Heart left ventricle (tissue), 13 donors: ENCODE data around the gene KIF26B.

ENCODE experiments used
- POLR2A ChIP-seq, 2 donors: fragments of 450-650 bp; IDR thresholded peaks; one replicate each; pipeline ENCODE4 v1.6.1; 2017; ENCODE audit warnings: antibody characterized with exemption in 2 of 2, mild to moderate bottlenecking in 2 of 2, moderate library complexity in 2 of 2
- TF ChIP-seq, protein P1 (sequence below), 12 donors: fragments of 200-600 bp; sonication (generic) in 4 of 12; IDR thresholded peaks; one replicate each; pipeline versions ENCODE4 v1.5.0 to v1.8.0; 2018 to 2022; ENCODE audit warnings: antibody characterized with exemption in 12 of 12, mild to moderate bottlenecking in 5 of 12
- donor health status: ischemic (EF 13 %, LVEDD 7.1; RV severe dilation, severe dysfunction).
- donor health status: DM: no; HTN: yes; CAD: no.
- donor health status: DM: no; HTN: no; CAD: no.
- donor health status: ischemic (EF 25% LVEDD 6.9; RV normal size, moderate dysfunction).
- donor health status: ischemic (EF 25% LVEDD 5.7; RV mildly dilated, moderate dysfunction).
- donor health status: ischemic (EF 35%, LVEDD 5.7; RV mildly dilated, moderate dysfunction).
- donor health status: nonischemic (EF 11% LVEDD 7.7; RV severe dilation, severe dysfunction).
- donor health status: DM: yes; HTN: yes; CAD: no.
- donor health status: PGD.
- donor health status: ischemic (EF 29% LVEDD 5.4; RV normal size, mild dysfunction).
- donor health status: nonischemic (EF 23%, LVEDD 6.1; RV moderate dilation, normal function).

DNA sequence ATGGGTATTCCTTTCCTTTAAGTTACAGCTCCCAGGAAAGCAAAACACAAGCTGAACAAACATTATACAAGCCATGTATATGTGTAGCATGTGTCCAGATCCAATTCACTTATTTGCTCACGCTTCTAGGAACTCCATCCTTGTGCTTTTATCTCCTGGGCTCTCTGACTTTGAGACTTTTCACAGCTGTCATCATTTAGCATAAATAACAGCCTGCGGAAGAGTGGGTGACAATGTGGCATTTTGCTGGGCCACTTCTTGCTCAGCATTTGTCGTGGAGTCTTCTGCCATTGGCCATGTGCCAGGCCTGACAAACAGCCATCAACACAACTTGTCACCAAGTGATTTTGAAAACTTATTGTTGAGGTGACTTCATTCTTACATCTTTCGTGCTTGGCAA is 164.3 kb downstream of the KIF26B start:
- TF ChIP-seq, protein P1, sequence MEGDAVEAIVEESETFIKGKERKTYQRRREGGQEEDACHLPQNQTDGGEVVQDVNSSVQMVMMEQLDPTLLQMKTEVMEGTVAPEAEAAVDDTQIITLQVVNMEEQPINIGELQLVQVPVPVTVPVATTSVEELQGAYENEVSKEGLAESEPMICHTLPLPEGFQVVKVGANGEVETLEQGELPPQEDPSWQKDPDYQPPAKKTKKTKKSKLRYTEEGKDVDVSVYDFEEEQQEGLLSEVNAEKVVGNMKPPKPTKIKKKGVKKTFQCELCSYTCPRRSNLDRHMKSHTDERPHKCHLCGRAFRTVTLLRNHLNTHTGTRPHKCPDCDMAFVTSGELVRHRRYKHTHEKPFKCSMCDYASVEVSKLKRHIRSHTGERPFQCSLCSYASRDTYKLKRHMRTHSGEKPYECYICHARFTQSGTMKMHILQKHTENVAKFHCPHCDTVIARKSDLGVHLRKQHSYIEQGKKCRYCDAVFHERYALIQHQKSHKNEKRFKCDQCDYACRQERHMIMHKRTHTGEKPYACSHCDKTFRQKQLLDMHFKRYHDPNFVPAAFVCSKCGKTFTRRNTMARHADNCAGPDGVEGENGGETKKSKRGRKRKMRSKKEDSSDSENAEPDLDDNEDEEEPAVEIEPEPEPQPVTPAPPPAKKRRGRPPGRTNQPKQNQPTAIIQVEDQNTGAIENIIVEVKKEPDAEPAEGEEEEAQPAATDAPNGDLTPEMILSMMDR (IDR thresholded peaks at IDR 0.05) = no peak
- TF ChIP-seq POLR2A (IDR thresholded peaks at IDR 0.05) = no peak
